GM19468 (cell line): ENCODE results near the gene USP36.

Experiments used
- ATAC-seq: cut with Tn5 transposase; IDR thresholded peaks from one replicate; pipeline ENCODE4 v1.9.1; 2021; ENCODE audit warnings: mild to moderate bottlenecking, moderate library complexity, moderate number of reproducible peaks; ENCODE audit not compliant: unreplicated experiment; ENCODE audit errors: extremely low read depth

Gene USP36

DNA sequence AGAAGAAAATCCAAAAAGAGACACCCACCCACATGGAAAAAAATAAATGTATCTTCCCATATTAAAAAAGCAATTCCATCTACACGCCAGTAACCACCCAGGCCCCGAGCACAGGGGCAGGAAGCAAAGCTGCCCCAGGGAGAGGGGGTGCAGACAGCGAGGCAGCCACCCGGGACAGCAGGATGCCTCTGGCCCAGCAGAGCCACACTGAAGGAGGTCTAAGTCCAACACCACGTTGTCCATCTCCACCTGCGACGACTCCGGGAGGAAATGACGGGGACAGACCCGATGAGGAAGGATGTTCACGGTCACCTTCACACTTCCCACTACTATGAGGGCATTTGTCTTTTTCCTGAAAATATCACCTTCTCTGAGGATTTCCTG, 44.1 kb downstream of the USP36 start:
- ATAC-seq = no peak

DNA sequence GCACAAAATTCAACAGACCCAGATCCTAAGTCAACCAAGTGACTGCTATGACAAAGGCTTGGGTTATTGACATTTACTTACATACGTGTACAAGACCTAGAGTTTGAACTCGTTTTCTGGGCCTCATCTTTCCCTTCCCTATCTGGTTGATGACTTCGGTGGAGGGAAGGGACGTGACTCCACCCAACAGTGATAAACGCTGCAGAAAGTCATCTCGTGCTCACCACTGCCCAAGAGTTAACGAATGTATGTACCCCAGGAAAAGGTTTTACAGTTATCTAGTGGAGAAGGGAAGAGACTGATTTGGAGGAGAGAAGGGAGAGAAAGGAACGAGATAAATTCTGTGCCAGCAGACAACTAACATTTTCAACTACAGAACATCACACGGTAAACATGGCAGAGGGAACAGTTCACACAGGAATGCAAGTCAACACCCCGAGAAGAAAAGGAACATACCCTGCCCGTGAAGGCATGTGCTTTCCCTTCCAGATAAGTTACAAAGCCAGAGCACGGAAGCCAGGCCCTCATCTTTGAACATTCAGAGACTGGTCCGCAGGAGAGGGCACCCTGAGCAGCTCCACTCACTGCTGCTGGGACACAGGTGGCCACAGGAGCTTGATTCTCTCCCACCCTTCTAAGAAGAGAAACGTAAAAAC, 44.6 kb downstream of the USP36 start:
- ATAC-seq = no peak

DNA sequence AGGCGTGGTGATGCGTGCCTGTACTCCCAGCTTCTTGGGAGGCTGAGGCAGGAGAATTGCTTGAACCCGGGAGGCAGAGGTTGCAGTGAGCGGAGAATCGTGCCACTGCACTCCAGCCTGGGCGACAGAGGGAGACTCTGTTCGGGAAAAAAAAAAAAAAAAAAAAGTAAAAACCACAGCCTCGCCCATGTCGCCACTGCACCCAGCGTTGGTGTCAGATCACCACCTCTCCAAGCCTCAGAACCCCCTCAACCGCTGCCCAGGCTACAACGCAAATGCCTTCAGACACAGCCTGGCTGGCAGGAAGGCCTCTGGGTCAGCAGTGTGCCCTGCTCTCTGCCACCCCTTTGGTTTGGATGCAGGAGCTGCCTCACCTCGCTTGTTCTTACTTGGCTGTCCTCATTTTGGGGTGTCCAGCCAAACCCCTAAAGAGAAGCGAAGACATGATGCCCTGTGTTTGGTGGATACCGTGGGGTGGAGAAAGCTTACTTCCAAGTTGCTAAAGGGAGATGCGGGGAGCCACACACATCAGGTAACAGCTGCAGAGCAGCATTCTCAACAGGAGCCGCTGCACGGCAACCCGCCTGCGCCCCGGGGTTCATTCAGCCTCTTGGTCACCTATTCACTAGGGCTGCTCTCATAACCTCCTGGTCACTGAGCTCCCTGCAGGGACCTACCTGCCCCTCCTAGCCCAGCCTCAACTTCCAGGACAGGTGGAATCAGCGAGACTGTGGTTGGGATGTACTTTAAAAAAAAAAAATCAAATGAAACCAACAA, 45.6 kb downstream of the USP36 start:
- no peak for ATAC-seq

DNA sequence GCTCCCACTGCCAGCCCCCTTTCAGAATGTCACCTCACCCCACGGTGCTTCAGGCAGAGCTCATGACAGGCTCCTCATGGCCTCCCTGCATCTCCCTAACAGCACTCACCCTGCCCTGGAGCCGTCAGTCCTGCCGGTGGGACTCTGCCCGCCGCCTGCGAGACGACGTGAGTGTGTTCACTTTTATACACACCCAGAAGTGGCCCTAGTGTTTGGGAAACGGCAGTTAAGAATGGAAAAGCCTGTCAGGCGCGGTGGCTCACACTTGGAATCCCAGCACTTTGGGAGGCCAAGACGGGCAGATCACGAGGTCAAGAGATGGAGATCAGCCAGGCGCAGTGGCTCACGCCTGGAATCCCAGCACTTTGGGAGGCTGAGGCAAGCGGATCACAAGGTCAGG, 46.2 kb downstream of the USP36 start:
- ATAC-seq = no peak

DNA sequence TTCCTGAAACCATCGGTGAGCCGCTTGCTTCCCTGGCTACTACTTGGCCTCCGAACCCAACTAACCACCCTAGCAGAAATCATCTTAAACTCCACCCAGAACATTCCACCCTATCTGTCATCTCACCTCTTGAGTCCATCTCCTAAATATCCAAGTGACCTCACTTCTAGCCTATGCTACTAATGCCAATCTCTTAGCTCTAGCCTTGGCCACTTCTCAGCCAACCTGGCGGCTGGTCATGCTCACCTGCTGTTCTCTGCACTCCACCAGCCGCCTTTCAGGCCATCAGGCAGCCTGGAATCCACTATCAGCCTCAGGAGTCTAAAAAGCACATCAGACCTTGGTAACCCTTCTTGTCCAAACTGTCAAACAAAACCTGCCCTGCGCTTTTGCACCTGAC, 46.6 kb downstream of the USP36 start:
- ATAC-seq = no peak

DNA sequence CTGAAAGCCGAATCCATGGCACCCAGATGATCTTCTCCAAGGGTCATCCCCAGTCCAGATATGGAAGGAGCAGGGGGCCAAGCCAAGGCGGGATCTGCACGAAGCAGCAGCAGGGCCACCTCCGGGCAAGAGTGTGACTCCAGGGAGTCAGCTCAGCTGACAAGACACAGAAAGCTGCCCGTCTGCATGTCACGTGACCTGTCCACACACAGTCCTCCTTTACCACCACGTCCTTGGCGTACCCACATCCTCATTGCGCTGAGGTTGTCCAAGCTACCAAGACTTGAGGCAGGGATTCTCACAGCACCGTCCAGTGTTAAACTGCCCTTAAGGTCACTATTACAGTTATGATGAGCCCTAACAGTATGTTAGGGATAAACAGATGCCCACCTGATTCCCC, 47.2 kb downstream of the USP36 start:
- no peak for ATAC-seq

DNA sequence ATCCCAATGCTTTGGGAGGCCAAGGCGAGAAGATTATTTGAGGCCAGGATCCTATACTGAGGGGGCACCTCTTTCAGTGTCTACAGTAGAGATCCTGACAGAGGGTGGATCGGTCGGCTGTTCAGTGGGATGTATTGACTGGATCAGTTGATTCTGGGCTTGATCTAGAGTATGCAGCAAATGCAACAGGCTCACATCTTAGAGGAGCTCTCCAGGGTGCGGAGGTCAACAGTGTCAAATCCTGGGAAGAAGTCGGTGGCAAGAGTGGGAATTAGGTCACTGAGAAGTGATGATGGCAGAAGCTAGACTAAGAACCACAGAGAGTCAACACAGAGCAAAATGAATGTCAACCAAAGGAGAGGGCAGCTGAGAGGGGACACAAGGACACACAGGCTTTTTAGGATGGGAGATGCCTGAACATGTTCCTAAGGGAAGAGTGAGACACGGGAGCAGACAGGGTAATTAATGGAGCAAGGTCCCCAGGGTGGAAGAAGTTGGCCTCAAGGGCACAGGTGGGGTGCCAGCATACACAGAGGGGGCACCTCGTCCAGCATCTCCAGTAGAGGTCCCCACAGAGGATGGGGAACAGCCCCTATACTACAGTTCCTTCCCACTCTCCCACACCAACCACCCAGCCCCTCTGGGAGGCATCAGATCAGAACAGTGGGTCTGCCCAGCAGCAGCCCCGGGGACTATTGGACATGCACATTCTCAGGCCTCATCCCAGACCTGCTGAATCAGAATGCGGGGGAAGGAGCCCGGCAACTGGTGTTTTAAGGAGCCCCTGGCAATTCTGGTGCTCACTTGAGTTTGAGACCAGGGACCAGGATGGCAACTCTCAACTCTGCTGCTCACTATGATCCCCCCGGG, 48.5 kb downstream of the USP36 start:
- no peak for ATAC-seq

DNA sequence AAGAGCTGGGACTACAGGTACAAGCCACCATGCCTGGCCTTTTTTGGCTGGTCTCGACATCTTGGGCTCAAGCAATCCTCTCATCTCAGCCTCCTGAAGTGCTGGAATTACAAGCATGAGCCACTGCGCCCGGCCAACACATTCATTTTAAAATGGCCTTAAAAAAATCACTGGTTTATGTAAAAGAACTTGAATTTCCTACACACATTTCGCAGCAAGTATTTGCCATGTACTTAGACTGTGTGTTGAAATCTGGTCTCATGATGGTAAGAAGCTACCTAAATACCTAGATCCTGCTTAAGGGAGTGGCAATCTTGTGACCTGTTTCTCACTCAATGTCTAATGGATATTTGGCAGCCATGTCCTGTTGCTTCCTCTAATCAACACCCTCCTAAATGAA, 50.1 kb downstream of the USP36 start:
- no peak for ATAC-seq

DNA sequence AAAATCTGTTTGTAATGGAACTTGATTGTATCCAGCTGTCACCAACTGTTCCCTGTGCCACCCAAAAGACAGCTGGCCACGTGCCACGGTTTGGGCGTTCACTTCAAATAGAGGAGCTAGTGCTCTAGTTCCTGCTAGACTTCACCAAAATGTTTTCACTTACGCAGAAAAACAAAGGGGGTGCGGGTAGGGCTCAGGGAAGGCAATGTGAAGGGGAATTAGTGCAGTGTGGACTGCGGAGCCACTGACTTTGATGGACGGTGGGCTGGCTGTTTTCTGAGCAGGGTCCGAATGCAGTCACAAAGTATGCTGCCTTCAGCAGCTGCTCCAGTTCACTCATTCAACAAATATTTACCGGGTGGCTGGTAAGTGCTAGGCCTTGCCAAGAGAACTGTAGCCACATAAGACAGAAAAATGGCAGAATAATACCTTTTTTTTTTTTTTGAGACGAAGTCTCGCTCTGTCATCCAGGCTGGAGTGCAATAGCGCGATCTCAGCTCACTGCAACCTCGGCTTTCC, 50.9 kb downstream of the USP36 start:
- ATAC-seq = no peak

DNA sequence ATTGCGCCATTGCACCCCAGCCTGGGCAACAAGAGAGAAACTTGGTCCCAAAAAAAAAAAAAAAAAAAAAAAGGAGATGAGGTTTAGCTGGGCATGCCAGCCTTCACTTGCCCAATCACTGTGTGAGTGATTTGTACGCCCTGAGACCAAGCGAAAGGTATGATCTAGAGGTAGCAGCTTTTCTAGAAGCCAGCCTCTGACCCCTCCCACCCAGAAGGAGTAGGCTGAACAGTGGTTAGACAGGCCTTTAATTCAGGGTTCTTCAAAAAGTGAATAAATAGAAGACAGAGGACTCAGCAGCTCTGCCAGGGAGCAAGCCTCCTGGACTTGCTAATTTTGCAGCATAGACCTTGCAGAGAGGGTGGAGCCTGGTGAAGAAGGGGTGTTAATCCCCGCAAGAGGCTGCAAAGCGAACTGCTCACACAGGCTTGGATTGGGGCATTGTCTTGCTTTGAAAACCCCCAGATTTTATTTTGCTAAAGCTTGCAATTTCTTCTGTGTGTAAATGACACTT, 51.4 kb downstream of the USP36 start:
- no peak for ATAC-seq

DNA sequence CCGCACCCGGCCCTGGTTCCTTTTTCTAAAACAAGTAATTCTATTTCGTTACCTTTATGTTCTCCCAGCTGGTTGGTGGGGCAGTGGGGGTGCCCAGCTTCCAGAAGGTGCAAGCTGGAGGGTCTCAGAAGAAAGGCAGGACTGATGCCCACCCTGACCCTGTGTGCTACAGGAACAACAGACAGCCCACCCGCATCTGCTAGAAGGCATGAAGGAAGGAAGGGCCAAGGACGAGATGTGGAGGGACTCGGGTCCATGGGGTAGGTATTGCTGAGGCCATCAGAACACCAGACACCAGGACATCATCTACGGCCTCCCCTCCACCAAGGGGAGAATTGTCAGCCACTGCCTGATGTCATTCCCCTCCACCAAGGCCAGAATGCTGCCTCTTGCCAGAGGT, 52.2 kb downstream of the USP36 start:
- no peak for ATAC-seq

DNA sequence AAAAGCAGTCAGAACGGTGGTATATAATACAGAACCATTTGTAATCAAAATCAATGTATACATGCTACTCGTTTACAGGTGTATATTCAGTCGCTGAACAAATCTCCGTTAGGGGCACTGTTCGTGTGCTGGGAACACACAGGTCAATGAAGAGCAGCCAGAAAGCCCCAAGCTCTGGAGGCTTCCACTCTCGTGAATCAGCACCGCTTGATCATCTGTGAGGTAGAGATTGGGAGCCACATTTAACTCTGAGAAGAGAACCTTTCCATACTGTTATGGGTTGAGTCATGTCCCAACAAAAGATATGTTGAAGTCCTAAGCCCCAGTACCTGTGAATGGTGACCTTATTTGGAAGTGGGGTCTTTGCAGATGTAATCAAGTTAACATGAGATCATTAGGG, 53.2 kb downstream of the USP36 start:
- no peak for ATAC-seq

DNA sequence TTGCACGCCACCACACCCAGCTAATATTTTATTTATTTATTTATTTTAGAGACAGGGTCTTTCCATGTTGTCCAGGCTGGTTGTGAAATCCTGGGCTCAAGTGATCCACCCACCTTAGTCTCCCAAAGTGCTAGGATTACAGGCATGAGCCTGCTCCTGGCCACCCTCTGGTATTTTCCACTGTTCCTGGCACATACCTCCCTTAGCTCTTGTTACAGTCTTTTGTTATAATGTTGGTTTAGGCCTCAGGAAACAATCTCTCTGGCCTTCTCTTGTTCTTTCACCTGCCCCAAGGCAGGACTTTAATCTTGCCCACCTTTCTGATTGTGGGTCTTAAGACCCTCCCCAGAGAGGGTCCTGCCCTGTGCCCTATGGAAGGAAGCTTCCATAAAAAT, 55.0 kb downstream of the USP36 start:
- no peak for ATAC-seq

DNA sequence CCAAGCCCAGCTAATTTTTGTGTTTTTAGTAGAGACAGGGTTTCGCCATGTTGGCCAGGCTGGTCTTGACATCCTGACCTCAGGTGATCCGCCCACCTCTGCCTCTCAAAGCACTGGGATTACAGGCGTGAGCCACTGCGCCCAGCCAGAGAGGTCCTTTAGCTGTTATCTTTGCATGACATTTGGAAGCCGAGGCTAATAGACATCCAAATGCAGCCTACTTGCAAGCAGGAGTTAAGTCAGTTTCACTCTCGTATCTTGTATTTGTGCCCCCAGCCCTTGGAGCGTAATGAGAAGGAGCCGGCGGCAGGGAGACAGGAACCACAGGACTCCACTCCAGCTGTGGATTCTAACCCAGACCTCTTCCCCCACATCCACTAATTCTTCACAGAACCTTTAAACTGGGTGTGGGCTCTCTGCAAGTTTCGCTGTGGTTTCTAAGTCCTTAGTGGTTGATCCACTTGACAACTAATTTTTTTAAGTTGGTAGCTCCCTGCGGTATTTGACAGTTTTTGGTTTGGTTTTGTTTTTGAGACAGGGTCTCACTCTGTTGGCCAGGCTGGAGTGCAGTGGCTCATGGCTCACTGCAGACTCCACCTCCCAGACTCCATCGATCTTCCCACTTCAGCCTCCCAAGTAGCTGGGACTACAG, 55.5 kb downstream of the USP36 start:
- no peak for ATAC-seq

DNA sequence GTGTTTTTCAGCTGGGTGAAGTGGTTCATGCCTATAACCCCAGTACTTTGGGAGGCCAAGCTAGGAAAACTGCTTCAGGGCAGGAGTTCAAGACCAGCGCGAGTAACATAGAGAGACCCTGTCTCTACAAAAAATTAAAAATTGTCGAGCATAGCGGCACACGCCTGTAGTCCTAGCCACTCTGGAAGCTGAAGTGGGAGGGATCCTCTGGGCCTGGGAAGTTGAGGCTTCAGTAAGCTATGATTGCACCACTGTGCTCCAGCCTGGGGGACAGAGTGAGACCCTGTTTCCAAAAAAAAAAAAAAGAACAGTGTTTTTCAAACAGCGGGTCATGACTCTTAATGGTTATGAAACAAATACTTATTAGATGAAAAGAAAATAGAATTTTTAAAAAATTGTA, 56.3 kb downstream of the USP36 start:
- no peak for ATAC-seq

DNA sequence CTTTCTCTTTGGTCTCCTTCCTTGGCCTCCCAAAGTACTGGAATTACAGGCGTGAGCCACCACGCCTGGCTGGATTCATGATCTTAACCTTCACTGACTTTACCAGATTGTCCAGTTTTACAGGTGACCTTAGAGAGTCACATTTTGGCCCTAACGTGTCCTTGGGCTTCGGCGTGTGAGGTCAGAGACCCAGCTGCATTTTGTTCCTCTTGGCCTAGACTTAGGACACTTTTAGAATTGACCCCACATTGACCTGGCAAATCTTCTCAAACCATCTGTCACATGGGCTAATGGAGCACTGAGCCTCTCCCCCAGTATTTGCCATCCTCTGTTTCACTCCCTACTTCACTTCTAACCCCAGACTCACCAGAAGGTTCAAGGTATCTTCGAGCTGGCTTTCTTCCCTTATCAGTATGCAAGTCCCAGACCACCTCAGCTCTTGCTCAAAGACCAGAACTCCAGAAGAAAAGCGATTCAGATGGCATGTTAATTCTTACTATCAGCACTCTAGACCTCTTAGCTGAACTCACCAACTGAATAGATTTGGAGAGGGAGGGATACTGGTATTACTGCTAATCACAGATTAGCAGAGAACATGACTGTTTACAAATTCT, 56.8 kb downstream of the USP36 start:
- no peak for ATAC-seq

DNA sequence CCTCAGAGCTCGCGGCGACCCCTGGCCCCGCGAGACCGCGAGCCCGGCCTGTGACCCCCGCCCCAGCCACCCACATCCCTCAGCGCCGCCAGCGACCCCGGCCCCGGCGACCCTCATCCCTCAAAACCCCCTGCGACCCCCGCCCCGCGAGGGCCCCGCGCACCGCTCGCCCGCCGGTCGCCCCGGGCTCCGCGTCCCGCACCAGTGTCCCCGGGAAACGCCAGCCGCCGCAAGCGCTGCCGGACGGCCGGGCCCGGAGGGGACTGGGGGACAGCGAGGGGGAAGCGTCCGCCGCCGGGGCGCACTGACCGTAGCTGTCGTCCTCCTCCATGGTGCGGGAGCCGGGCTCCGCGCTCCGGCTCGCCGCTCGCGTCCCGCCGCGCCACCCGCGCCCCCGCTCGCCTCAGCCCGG, 58.7 kb downstream of the USP36 start, which contains the start of gene CYTH1:
CYTH1 (minus strand) TSS at position 381 of the 412 bp plus-strand sequence; CDS start at position 331, 50 bp downstream.
- ATAC-seq = peak; percentile 2

DNA sequence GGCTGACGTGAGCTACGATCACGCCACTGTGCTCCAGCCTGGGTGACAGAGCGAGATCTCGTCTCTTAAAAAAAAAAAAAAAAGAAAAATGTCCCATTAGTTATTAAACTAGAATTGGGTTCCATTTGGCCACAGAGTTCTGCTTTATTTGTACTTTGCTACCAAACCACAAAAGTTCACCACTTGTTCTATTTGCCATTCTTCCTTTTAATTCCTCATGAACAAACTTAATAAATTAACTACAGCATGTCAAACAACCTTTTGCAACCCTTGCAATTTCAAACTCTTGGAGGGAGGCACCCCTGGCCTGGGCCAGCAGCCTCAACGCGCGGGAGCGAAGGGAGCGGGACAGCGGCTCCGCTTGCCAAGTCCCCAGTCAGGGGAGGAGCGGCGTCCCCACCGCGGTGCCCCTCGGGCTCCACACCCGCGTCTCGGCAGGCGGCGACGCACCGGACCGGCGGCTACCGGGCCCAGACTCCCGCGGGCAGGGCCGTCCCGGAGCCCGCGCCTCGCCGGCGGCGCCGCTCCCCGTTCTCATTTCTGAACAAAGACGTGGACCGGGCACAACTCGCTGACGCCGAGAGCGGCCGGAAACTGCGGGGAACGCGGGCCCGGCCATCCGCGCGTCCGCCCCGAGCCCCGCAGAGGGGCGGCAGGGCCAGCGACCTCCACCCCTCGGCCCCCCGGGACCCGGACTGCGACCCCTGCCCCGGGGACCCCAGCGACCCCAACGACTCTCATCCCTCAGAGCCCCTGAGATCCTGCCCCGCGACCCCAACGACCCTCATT, 59.3 kb downstream of the USP36 start:
- no peak for ATAC-seq

DNA sequence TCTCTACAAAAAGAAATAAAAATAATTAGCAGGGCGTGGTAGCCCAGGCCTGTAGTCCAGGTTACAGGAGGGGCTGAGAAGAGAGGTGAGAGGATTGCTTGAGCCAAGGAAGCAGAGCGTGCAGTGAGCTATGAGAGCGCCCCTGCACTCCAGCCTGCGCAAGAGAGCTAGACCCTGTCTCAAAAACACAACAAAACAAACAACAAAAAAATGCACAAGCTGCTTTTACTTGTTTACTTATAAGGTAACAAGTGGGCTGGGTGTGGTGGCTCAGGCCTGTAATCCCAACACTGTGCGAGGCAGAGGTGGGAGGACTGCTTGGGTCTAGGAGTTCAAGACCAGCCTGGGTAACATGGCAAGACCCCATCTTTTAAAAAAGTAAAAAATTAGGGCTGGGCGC, 60.3 kb downstream of the USP36 start:
- ATAC-seq = no peak
